GM21529 (cell line): ENCODE data around the gene TRIM71.
"Not testable (repeated sequence)": the region's sequence is repeated elsewhere in the genome, so short reads cannot be mapped to it uniquely, and the experiment has no call there.

Experiments
- ATAC-seq: cut with Tn5 transposase; IDR thresholded peaks from one replicate; pipeline ENCODE4 v1.9.1; 2021; ENCODE audit not compliant: unreplicated experiment

Gene TRIM71

DNA sequence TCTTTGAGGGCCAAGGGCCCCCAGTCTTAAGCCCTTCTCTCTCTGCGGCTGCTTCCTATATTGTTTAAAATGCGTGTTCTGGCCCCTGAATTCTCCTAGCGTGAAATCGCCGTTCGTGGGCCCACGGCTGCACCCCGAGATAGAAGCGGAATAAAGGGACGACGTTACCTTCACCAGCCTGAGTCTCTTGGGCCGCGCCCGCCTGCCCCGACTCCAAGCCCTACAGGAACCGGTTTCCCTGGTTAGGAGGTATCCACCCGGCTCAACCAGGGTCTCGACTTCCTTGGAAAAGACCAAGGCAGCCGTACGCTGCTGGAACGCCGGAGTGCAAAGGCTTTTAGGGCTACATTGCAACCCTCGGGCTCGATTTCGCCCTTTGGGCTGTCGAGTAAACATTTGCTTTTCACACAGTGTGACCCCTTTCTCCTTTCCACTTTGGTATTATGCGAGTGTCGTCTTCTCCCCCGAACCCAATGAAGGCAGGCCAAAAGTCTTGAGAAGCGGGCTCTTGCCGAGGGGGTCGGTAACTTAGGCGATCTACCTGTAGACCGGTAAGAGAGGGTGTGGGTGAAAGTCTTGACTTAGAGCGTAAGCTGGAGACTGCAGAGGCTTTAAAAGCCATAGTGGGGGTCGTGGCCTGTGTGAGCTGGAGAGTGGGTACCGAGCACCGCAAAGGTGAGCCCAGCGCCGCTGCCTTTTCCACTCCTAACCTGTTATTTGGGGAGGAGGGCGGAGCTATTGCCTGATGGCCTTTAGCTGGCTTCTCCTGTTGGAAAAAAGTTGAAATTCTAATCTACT lies 2.0 kb downstream of the TRIM71 start:
- ATAC-seq = no peak

DNA sequence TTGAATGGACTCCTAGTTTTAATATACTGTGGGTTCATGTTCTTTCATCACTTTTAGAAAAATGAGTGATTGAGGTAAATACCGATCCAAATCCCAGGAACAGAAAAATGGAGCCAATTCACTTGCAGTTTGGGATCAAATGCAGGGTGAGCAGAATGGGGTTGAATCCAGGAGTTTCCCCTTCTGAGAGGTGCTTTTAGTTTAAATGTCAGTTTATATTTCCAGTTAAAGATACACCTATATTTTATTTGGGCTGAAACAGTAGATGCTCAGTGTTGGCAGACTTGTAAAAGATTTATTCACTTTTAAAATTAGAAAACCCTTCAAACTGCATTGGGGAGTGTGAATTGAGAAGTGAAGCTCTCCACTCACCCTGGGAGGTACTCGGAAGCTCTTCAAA lies 2.6 kb downstream of the TRIM71 start:
- no peak for ATAC-seq

DNA sequence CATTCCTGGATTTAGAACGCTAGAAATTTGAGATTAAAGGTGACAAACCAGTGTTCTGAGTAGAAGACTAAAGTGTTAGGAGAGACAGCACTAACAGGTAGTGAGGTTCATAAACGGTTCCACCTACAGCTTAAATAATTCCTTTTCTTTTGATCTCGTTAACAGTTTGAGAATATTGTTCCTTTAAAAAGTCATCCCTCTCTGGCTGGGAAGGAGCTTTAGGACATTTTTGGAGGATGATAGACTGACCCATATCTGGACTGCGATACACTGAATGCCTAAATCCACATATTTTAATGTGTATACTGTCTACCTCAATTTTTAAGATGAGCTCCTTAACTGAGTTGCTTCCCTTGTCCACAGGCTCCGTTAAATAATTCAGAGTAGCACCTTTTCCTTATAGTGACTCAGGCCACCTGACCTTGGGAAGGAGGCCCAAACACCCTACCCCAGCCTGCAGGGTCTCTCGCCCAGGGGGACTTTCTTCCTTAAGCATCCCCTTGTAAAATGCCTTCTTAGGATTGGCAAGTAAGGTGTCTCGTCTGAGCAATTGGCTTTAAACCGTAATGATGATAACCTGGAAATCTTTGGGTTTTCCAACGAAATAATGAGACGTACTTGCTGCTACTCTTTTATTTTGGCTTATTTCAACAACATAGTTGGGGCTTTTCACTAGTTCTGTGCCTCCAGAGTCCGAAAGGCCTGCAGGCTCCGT lies 3.3 kb downstream of the TRIM71 start:
- ATAC-seq = no peak

DNA sequence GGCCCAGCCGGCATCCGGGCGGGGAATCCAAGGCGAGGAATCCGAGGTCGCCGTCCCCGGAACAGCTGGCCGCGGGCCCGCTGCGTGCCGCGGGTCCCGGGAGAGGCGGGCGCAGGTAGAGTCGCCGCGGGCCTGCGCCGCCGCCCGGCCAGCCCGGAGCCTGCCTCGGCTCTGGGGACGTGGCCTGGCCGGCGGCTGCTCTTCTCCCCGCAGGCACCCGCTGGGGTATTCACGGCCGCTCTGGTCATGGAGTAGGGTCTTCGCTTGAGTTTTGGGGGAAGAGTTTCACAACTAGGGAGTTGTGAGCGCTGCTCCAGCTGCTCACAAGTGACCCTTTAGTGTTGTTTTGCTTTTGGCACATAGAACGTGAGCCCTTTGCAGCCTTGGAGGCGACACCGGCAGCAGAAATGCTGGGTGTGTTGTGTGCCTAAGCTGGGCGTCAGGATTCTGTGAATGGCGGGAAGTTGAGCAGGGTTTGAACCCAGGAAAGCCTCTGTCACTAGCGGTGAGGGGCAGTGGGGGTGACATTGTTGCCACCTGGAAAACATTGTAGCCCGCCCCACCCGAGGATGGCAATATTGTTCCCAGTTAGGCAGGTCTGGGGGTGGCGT lies 4.0 kb downstream of the TRIM71 start:
- ATAC-seq = no peak

DNA sequence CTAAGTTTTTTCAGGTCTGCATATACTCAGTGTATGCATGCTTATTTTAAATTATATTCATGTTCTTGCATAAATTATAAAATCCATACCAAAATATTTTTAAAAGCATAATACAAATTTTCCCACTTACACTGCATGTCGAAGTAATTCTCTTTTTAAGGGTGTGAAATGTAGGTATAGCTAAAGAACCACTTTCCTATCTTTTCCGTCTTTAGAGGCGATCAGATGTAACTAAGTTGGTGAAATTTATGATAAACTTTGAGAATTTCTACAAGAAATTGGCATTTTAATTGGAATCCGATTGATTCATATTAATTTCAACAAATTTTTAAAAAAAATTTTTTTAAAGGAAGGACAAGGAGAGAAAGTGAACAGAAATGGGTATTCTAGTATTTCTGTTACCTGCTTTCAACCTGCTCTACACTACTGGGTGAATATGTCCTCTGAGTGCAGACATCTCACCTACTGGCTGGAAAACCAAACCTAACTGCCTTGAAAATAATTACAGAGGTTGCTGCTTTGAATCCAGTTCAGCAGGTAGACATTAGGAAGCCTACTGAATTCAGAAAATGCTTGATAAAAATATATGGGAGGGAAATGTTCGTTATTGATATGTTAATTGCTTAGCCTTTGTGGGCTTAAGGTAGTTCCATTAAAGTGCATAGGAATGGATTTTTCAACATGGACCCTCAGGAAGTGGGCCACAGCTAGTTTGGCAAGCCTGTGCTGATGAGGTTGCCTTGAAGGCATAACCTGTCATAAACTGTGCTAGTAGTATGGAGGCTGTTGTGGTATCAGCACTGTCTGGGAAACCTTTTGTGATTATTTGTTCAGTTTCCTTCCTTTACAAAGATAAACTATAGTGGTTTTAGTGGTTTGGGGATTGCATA lies 5.1 kb downstream of the TRIM71 start:
- ATAC-seq = no peak

DNA sequence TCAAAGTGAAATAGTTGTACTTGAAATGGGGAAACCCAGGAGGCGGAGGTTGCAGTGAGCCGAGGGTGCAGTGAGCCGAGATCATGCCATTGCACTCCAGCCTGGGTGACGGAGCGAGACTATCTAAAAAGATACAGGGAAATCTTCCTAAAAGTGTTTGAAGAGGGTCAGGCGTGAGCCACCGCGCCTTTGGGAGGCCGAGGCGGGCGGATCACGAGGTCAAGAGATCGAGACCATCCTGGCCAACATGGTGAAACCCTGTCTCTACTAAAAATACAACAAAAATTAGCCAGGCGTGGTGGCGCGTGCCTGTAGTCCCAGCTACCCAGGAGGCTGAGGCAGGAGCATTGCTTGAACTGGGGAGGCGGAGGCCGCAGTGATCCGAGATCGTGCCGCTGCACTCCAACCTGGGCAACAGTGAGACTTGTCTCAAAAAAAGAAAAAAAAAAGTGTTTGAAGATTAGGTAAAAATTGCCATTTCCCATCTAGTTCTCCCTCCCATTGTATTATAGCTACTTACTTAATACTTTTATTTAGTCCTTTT lies 5.9 kb downstream of the TRIM71 start:
- ATAC-seq = not testable (repeated sequence)

DNA sequence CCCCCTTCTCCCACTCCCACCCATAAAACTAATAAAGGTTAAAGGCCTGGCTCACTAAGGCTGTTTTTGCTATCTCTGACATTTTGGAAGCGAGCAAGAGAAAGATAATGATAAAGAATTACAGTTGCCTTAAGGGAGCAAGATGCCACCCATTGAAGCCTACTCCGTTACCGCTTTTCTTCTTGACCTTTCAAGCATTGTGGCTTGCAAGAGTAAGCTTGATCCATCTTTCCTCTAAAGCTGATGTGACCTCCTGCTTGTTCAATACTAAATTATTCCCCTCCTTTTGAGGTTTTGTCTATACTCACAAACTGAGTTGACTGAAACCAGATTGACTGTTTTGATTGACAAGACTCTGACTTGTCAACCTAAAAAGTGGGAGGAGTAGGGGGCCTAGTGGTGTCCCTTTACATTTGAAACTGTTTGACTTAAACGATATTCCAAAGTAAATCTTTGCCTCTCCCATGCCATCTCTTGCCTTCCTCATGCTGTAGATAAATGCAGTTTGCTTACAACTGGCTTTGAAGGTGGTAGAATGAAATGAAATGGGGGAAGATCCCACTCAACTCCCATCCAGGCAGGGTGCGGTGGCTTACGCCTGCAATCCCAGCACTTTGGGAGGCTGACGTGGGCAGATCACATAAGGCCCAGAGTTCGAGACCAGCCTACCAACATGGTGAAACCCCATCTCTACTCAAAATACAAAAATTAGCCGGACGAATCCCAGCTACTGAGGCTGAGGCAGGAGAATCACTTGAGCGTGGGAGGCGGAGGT lies 8.0 kb downstream of the TRIM71 start:
- ATAC-seq = no peak

DNA sequence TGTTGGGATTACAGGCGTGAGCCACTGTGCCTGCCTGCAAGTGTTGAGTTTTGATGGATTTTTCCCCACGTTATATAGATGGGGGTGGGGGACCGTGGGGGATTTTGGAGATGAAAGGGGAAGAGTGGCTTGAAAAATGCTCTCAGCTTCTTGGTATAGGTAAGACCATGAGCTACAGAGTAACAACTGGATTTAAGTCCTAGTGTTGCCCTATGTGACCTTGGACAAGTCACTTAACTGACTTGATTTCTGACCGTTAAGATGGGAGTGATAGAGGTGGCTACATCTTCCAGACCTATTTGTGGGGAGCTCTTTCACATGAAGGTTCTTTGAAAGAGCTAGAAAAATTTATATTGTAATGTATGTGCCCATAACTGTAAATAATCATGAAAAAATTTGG lies 13.3 kb downstream of the TRIM71 start:
- ATAC-seq = no peak

DNA sequence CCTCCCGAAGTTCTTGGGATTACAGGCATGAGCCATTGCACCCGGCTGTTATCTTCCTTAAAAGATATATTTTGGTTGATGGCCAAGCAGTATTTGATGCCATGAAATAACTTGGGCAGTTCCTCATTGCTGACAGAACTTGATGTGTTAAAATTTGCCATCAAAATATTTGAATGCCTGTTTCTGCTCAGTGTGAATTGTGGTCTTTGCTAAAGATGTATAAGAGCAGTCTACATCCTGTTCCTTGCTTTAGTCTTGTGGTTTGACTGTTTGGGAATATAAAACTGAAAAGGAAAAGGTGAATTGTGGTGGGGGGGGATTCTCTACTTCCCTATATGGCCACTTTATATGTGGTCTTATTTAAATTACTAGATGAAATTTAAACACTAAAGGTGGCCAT lies 14.0 kb downstream of the TRIM71 start:
- ATAC-seq = no peak

DNA sequence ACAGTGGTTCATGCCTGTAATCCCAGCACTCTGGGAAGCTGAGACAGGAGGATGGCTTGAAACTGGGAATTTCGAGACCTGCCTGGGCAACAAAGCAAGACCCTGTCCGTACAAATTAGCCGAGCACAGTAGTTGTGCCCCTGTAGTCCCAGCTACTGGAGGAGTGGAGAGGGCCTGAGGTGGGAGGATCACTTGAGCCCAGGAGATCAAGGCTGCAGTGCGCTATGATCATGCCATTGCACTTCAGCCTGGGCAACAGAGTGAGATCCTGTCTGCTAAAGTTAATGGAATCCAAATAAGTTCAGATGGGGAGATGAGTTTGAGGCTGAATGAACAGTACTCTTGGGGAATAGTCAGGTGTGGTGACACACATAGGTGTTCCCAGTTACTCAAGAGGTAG lies 14.4 kb downstream of the TRIM71 start:
- ATAC-seq = no peak

DNA sequence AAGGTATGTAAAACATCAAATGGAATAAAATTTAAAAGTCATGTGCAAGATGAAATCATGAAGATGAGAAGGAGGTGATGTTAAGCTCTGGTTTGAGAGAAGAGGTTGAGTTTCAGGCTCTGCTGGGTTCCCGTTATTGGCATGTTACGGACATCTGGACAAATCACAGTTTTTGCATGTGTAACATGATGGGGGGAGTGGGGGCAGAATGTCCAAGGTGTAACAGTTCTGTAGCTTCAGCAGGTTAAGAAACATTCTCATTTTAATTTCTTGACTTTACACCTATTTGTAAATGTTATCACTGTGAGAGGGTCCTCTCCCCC lies 17.2 kb downstream of the TRIM71 start:
- ATAC-seq = no peak

DNA sequence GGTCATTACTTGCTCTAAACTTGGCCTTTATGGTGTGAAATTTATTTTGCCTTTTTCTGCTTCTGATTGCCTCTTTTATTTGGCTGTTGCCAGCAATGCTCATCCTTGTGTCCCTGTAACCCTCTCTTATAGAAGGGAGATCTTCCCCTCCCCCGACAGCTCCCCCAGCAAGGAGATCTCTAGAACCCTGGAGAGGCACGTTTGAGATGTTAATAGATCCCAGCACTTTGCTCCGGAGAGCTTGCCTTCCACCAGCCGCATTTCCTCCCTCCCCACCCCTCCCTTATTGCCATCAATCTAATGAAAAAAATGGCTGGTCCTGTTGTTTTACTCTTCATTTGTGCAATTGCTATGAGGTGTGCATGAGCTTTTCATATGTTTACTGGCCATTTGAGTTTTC lies 18.2 kb downstream of the TRIM71 start:
- ATAC-seq = no peak

DNA sequence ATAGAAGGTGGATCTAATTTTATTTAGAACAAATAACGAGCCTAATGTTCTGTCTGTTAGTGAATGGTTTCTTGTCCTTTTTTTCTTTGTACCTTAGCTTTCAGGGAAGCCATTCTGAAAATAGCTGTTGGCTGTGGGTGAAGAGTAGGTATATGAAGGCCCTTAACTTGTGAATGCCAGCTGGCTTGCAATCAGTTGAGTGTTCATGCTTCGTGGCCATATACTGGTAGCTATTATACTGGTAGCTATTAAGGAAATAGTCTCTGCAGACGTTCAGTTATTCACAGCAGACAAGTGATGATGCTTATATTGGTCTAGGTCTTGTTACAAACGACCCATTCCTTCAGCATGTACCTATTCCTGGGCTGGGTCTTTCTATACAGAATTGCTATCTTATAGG lies 18.8 kb downstream of the TRIM71 start:
- no peak for ATAC-seq

DNA sequence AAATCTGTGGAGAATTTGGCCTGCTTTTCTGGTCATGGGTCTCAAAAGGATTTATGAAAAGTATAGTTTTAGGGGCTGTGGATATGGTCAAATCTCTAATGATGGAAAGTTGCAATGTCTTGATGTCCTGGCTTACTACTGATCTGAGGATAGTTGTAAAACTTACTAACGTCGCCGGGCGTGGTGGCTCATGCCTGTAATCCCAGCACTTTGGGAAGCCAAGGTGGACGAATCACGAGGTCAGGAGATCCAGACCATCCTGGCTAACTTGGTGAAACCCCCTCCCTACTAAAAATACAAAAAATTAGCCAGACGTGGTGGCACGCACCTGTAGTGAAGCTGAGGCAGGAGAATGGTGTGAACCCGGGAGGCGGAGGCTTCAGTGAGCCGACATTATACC lies 19.6 kb downstream of the TRIM71 start:
- no peak for ATAC-seq

DNA sequence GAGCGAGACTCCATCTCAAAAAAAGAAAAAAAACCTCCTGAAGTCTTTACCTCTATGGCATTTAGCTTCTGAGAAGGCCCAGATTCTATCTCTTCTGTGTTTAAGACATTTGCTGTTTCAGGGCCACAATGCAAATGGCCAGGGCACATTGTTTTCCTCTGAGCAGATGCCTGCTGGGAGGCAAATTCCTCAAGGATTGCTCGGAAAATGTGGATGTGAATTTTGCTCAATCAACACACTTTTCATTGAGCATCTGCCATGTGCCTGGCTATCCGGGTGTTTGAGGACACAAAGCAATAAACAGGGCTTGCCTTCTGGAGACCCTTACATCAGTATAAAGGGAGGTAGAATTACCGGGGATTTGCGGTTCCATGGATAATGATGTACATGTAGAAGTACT lies 20.0 kb downstream of the TRIM71 start:
- ATAC-seq = no peak

DNA sequence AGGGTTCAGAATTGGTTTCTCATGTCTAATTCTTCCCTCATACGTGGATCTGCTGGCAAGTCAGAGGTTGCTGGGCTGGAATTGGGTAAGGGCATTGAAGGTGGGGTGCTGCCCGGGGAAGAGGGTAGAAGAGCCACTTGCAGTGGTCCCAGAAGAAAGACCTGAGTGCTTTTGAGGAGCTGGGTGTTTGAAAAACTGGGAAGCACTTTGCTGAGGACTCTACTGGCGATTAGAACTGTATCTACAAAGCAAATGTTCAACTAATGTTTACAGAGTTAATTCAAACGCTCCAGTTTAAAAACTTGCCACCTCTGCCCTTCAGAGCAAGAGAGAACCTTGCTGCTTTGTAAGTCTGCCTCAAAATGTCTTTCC lies 21.9 kb downstream of the TRIM71 start:
- no peak for ATAC-seq

DNA sequence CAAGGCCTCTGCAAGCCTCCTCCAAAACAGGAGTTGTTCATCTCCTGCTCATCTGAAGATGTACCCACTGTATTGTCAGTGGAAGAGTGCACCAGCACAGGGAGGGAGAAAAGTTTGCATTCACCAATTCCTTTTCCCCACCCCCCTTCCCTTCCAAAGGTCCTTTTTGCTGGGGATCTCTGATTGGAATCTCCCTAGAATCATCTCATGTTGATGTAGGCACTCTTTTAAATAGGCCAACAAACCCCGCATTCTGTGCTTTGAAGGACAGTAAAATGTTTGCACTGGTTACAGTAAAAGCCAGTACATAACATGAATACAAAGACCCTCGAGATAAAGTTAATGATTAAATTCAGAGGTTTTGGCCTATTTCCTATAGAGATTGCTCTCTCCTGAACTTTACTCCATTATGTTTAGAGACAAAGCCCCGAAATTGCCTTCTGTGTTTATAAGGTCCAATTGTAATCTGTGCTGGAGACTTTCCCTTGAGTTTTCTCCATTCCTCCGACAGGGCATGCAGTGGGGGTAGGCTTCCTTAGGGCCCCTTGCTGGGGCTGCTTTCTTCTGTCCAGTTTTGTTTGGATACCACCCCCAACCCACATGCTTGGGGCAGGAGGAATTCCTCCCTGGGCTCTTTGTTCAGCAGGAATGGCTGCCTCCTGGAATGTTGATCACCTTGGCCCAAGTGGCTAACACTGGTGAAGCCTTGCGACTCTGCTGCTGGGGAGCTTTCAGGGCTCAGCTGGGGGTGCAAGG lies 22.5 kb downstream of the TRIM71 start:
- no peak for ATAC-seq

DNA sequence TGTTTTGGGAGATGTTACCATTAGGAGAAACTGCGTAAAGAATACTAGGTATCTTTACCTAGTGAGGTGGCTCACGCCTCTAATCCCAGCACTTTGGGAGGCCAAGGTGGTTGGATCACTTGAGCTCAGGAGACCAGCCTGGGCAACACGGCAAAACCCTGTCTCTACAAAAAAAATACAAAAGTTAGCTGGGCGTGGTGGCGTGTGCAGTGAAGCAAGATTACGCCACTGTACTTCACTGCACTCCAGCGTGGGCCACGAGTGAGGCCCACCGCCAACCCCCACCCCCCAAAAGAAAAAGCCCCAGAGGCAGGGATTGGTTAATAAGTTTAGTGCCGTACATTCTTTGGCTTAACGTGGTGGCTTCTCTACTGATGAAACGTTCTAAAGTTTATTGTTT lies 23.5 kb downstream of the TRIM71 start:
- no peak for ATAC-seq

DNA sequence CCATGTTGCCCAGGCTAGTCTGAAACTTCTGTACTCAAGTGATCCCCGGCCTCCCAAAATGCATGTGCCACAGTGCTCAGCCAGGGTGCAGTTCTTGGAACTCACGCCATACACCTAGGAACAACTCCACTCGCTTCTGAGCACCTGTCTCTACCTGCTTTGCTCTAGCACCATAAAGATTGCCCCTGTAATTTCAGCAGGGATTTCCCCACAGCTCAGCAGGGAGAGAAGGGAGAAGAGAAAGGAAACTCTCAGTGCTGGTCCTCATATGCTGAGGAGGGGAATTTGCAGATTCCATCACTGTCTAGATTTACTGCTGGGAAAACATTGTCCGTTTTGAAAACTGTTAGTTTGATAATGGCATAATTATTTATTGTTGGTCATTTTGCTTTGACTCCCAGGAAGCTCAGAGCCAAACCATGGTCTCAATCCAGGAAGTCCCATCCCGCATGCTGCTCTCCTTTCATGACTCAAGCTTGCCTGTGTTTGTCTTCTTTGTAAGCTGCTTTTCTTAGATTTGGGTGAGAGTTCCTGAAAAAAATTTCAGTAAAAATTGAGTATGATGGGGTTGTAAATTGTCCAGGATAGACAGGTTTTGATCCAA lies 24.2 kb downstream of the TRIM71 start:
- no peak for ATAC-seq
